HEK293 (cell line): ENCODE measurements around the gene CTNNA2.

Experiments
- CTCF ChIA-PET: fragments of 350-600 bp; formaldehyde crosslinking; extraction: SDS; loops from one replicate; lab custom pipeline; 2021; ENCODE audit warnings: antibody characterized with exemption; lab: Yijun Ruan, JAX
- POLR2A ChIA-PET: fragments of 300-600 bp; formaldehyde crosslinking; extraction: SDS; loops from one replicate; lab custom pipeline; 2020; ENCODE audit warnings: antibody characterized with exemption, inconsistent platforms; lab: Yijun Ruan, JAX
- H3K27ac ChIP-seq: fragments of 200-500 bp; sonication (Bioruptor generic); 2 replicates; pipeline ENCODE4 v1.5.1; 2014; ENCODE audit warnings: low read depth, low read length, control low read depth, inconsistent platforms; ENCODE audit errors: extremely low read depth
- H3K36me3 ChIP-seq, 2 experiments: fragments of 200-500 bp in 1 of 2; sonication (Bioruptor generic) in 1 of 2; 1 replicate in 1 of 2; 2 replicates in 1 of 2; pipeline ENCODE4 v1.5.1; 2014 to 2017; ENCODE audit warnings: inconsistent platforms in 2 of 2, low read length in 2 of 2; ENCODE audit not compliant: control insufficient read depth in 2 of 2, insufficient read depth in 1 of 2
- H3K4me1 ChIP-seq: fragments of 200-500 bp; sonication (Bioruptor generic); 2 replicates; pipeline ENCODE4 v1.5.1; 2014; ENCODE audit warnings: mild to moderate bottlenecking, low read length, inconsistent platforms; ENCODE audit not compliant: control insufficient read depth, insufficient read depth
- H3K4me3 ChIP-seq: 2 replicates; pipeline ENCODE4 v1.5.1; 2011; ENCODE audit warnings: low read depth, mild to moderate bottlenecking, control low read depth, low read length, moderate library complexity
- H3K9me3 ChIP-seq: fragments of 200-500 bp; sonication (Bioruptor generic); 2 replicates; pipeline ENCODE4 v1.5.1; 2014; ENCODE audit warnings: low read depth, low read length, inconsistent platforms; ENCODE audit not compliant: control insufficient read depth, insufficient read depth
- BCL11B ChIP-seq: fragments of 450-650 bp; formaldehyde crosslinking; IDR thresholded peaks from 2 replicates; pipeline ENCODE4 v1.5.1; 2016; ENCODE audit warnings: low read depth, missing biosample characterization, missing genetic modification characterization
- FEZF1 ChIP-seq: fragments of 450-650 bp; formaldehyde crosslinking; IDR thresholded peaks from 2 replicates; pipeline ENCODE4 v1.5.1; 2016; ENCODE audit warnings: missing biosample characterization, missing genetic modification characterization
- GLI4 ChIP-seq: fragments of 450-650 bp; formaldehyde crosslinking; IDR thresholded peaks from 2 replicates; pipeline ENCODE4 v1.5.1; 2016; ENCODE audit warnings: missing biosample characterization, missing genetic modification characterization
- GLIS2 ChIP-seq: fragments of 450-650 bp; formaldehyde crosslinking; IDR thresholded peaks from 2 replicates; pipeline ENCODE4 v1.5.1; 2016; ENCODE audit warnings: missing biosample characterization, missing genetic modification characterization
- KLF8 ChIP-seq: fragments of 450-650 bp; formaldehyde crosslinking; IDR thresholded peaks from 2 replicates; pipeline ENCODE4 v1.5.1; 2016; ENCODE audit warnings: missing biosample characterization, missing genetic modification characterization
- OVOL3 ChIP-seq: fragments of 450-650 bp; formaldehyde crosslinking; IDR thresholded peaks from 2 replicates; pipeline ENCODE4 v1.5.1; 2016; ENCODE audit warnings: missing biosample characterization, missing genetic modification characterization
- SCRT2 ChIP-seq: fragments of 450-650 bp; formaldehyde crosslinking; IDR thresholded peaks from 2 replicates; pipeline ENCODE4 v1.5.1; 2016; ENCODE audit warnings: missing biosample characterization, missing genetic modification characterization
- SETDB1 ChIP-seq: IDR thresholded peaks from one replicate; pipeline ENCODE4 v1.6.1; 2017; ENCODE audit warnings: mild to moderate bottlenecking, low read length, moderate library complexity, mixed read lengths; ENCODE audit not compliant: insufficient read length
- SP2 ChIP-seq: fragments of 450-650 bp; formaldehyde crosslinking; IDR thresholded peaks from 2 replicates; pipeline ENCODE4 v1.5.1; 2016; ENCODE audit warnings: missing biosample characterization, missing genetic modification characterization
- ZFHX2 ChIP-seq: fragments of 450-650 bp; formaldehyde crosslinking; conservative IDR thresholded peaks from 2 replicates; pipeline ENCODE4 v1.5.1; 2016; ENCODE audit warnings: missing biosample characterization, missing genetic modification characterization
- ZFP41 ChIP-seq: fragments of 450-650 bp; formaldehyde crosslinking; IDR thresholded peaks from 2 replicates; pipeline ENCODE4 v1.5.1; 2016; ENCODE audit warnings: missing biosample characterization, missing genetic modification characterization, borderline replicate concordance
- ZNF184 ChIP-seq: fragments of 450-650 bp; IDR thresholded peaks from 2 replicates; pipeline ENCODE4 v1.5.1; 2018; ENCODE audit warnings: missing biosample characterization, mild to moderate bottlenecking, missing genetic modification characterization
- ZNF223 ChIP-seq: fragments of 450-650 bp; formaldehyde crosslinking; IDR thresholded peaks from 2 replicates; pipeline ENCODE4 v1.5.1; 2016; ENCODE audit warnings: missing biosample characterization, missing genetic modification characterization
- ZNF302 ChIP-seq: fragments of 450-650 bp; formaldehyde crosslinking; IDR thresholded peaks from 2 replicates; pipeline ENCODE4 v1.5.1; 2016; ENCODE audit warnings: missing biosample characterization, missing genetic modification characterization, low read depth
- ZNF341 ChIP-seq: fragments of 450-650 bp; formaldehyde crosslinking; IDR thresholded peaks from 2 replicates; pipeline ENCODE4; 2016; ENCODE audit warnings: low read depth, missing biosample characterization, missing genetic modification characterization
- ZNF513 ChIP-seq: fragments of 450-650 bp; IDR thresholded peaks from 2 replicates; pipeline ENCODE4 v1.5.1; 2018; ENCODE audit warnings: missing biosample characterization, missing genetic modification characterization
- ZNF514 ChIP-seq: fragments of 450-650 bp; formaldehyde crosslinking; IDR thresholded peaks from 2 replicates; pipeline ENCODE4 v1.5.1; 2016; ENCODE audit warnings: missing biosample characterization, missing genetic modification characterization
- ZNF548 ChIP-seq: fragments of 450-650 bp; formaldehyde crosslinking; IDR thresholded peaks from 2 replicates; pipeline ENCODE4 v1.5.1; 2016; ENCODE audit warnings: missing biosample characterization, missing genetic modification characterization
- ZNF560 ChIP-seq: fragments of 450-650 bp; formaldehyde crosslinking; IDR thresholded peaks from 2 replicates; pipeline ENCODE4 v1.5.1; 2017; ENCODE audit warnings: missing biosample characterization, missing genetic modification characterization, borderline replicate concordance
- ZNF624 ChIP-seq: fragments of 450-650 bp; formaldehyde crosslinking; IDR thresholded peaks from 2 replicates; pipeline ENCODE4 v1.5.1; 2017; ENCODE audit warnings: missing biosample characterization, missing genetic modification characterization
- ZNF677 ChIP-seq: fragments of 450-650 bp; IDR thresholded peaks from 2 replicates; pipeline ENCODE4 v1.5.0; 2018; ENCODE audit warnings: missing biosample characterization, mild to moderate bottlenecking, missing genetic modification characterization, moderate library complexity
- ZNF692 ChIP-seq: fragments of 450-650 bp; formaldehyde crosslinking; IDR thresholded peaks from 2 replicates; pipeline ENCODE4 v1.5.1; 2016; ENCODE audit warnings: missing biosample characterization, missing genetic modification characterization
- ZNF768 ChIP-seq: fragments of 450-650 bp; formaldehyde crosslinking; IDR thresholded peaks from 2 replicates; pipeline ENCODE4 v1.5.1; 2018; ENCODE audit warnings: missing biosample characterization, mild to moderate bottlenecking, missing genetic modification characterization
- TF ChIP-seq, protein P1 (sequence below): fragments of 450-650 bp; formaldehyde crosslinking; IDR thresholded peaks from 2 replicates; pipeline ENCODE4 v1.5.1; 2016; ENCODE audit warnings: missing biosample characterization, missing genetic modification characterization

Gene CTNNA2

DNA sequence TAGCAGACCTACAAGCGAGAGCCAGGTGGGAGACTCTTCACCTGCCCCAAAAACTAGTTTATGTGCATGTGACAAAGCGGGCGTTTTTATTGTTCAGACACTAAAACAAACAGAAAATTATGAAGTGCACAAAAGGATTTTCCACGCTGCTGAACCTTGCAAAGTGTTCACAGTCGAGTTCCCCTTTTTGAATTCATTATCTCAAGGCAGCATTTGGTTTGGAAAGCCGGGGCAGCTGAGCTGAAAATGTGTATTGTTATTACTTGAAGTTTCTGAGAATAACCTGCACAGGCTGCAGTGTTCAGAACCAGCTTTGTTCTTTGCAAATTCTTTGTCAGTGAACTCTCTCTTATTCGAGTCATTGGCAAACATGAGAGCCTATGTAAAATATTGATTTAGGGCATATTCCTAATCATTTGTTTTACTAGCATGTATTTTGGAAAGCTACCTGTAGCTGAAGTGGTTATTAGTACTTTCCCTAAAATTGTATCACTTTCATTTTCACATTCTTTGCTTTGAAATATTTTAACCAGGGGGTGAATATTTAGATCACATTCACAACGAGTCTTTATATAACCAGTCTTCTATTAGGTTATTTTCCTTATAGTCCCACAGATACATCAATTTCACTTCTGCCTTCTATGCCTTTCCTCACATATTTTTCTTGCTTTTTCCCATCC lies 732.2 kb downstream of the CTNNA2 start:
- Histone ChIP-seq H3K27ac (no peak overlapping the region), H3K36me3 (no peaks in the 10 kb centered on the region), H3K9me3 (no peaks in the 10 kb centered on the region), H3K4me3 (no peak overlapping the region), H3K4me1 (no peaks in the 10 kb centered on the region)
- CTCF ChIA-PET = no interaction called here
- POLR2A ChIA-PET = no interaction called here
- TF ChIP-seq ZNF514 (tag by site-specific recombination) = no peak

- CTCF ChIA-PET = interaction anchor here (4.1 kb wide), 1 partner anchor 8 kb away, joined by 20 read pairs; no protein-coding TSS in a partner anchor
- H3K4me1 ChIP-seq = no peaks in the 10 kb centered on the region
- POLR2A ChIA-PET = no interaction called here
- H3K27ac ChIP-seq = no peak overlapping the region
- H3K36me3 ChIP-seq = no peaks in the 10 kb centered on the region
- H3K9me3 ChIP-seq = no peaks in the 10 kb centered on the region
- no peak overlapping the region for H3K4me3 ChIP-seq
- TF ChIP-seq, protein P1, sequence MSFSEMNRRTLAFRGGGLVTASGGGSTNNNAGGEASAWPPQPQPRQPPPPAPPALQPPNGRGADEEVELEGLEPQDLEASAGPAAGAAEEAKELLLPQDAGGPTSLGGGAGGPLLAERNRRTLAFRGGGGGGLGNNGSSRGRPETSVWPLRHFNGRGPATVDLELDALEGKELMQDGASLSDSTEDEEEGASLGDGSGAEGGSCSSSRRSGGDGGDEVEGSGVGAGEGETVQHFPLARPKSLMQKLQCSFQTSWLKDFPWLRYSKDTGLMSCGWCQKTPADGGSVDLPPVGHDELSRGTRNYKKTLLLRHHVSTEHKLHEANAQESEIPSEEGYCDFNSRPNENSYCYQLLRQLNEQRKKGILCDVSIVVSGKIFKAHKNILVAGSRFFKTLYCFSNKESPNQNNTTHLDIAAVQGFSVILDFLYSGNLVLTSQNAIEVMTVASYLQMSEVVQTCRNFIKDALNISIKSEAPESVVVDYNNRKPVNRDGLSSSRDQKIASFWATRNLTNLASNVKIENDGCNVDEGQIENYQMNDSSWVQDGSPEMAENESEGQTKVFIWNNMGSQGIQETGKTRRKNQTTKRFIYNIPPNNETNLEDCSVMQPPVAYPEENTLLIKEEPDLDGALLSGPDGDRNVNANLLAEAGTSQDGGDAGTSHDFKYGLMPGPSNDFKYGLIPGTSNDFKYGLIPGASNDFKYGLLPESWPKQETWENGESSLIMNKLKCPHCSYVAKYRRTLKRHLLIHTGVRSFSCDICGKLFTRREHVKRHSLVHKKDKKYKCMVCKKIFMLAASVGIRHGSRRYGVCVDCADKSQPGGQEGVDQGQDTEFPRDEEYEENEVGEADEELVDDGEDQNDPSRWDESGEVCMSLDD = no peak
- TF ChIP-seq ZNF560 (tag by site-specific recombination) (no peak), ZNF677 (tag by site-specific recombination) (no peak), GLI4 (no peak), OVOL3 (tag by site-specific recombination) (no peak), ZFHX2 (no peak), GLIS2 (no peak), ZNF302 (tag by site-specific recombination) (no peak), ZFP41 (tag by site-specific recombination) (no peak), KLF8 (tag by site-specific recombination) (no peak), ZNF184 (tag by site-specific recombination) (no peak), ZNF692 (no peak), FEZF1 (no peak)
Observed at GRCh38 chr2:80246534-80246933, 733.7 kb downstream of the CTNNA2 start.

- no peaks in the 10 kb centered on the region for H3K9me3 ChIP-seq
- no peaks in the 10 kb centered on the region for H3K4me1 ChIP-seq
- TF ChIP-seq ZNF223 = no peak
- no peak for TF ChIP-seq SP2
- TF ChIP-seq BCL11B = no peak
- no peak for TF ChIP-seq ZNF768 (tag by site-specific recombination)
- no peak for TF ChIP-seq ZNF548 (tag by site-specific recombination)
- TF ChIP-seq ZNF184 (tag by site-specific recombination) = no peak
- no peak for TF ChIP-seq SETDB1
- TF ChIP-seq SCRT2 (tag by site-specific recombination) = no peak
- TF ChIP-seq ZNF341 (tag by site-specific recombination) = no peak
- no peak for TF ChIP-seq ZNF513 (tag by site-specific recombination)
- no peak for TF ChIP-seq ZNF624 (tag by site-specific recombination)
- TF ChIP-seq, all 188 proteins: peak for 0
- H3K36me3 ChIP-seq = no peaks in the 10 kb centered on the region
- no peak overlapping the region for H3K27ac ChIP-seq
- H3K4me3 ChIP-seq = no peak overlapping the region
- CTCF ChIA-PET = interaction anchor here (4.1 kb wide), 1 partner anchor 9 kb away, joined by 20 read pairs; no protein-coding TSS in a partner anchor
- POLR2A ChIA-PET = no interaction called here
Observed at GRCh38 chr2:80247339-80247738, 734.5 kb downstream of the CTNNA2 start.
